Stimulated activated CD4-positive, alpha-beta T cell treated with anti-CD3 and anti-CD28 coated beads, Interleukin-2, amount 100 ng/mL, for 24 hours (primary cell): Measurements from ENCODE around the gene VN1R5.

ENCODE experiments used
- DNase-seq, 2 donors: peaks; one replicate each; pipeline ENCODE4 v3.0.0-alpha.2; 2020

VN1R5 gene

GRCh38 chr1:247303216-247303615 lies 47.3 kb downstream of the VN1R5 start:
- DNase-seq, result no peak

GRCh38 chr1:247304031-247304430 lies 48.2 kb downstream of the VN1R5 start:
- DNase-seq, result no peak
